Loucy (cell line): Measurements from ENCODE around the gene EIF3K.

ENCODE experiments used
- H2AFZ ChIP-seq: fragments of 200-600 bp; sonication (generic); 2 replicates; pipeline ENCODE4 v1.6.0; 2016; ENCODE audit warnings: antibody characterized with exemption, mild to moderate bottlenecking, low read length, moderate library complexity
- H3F3A ChIP-seq: fragments of 200-600 bp; 2 replicates; pipeline ENCODE4 v1.6.0; 2016; ENCODE audit warnings: antibody characterized with exemption, low read depth, mild to moderate bottlenecking
- H3K27me3 ChIP-seq: fragments of 200-600 bp; sonication (generic); 2 replicates; pipeline ENCODE4 v1.6.1; 2014; ENCODE audit warnings: low read length, mild to moderate bottlenecking; ENCODE audit not compliant: insufficient read depth, poor library complexity, severe bottlenecking
- H3K36me3 ChIP-seq: fragments of 200-600 bp; sonication (generic); 2 replicates; pipeline ENCODE4 v1.6.1; 2016; ENCODE audit warnings: low read length; ENCODE audit not compliant: insufficient read depth
- H3K4me1 ChIP-seq: fragments of 200-600 bp; sonication (generic); 2 replicates; pipeline ENCODE4 v1.5.1; 2014; ENCODE audit warnings: low read length, mild to moderate bottlenecking; ENCODE audit not compliant: insufficient read depth, poor library complexity, severe bottlenecking
- H3K4me2 ChIP-seq: fragments of 200-600 bp; sonication (generic); 2 replicates; pipeline ENCODE4 v1.6.0; 2014; ENCODE audit warnings: antibody characterized with exemption, low read length, low read depth, mild to moderate bottlenecking; ENCODE audit not compliant: poor library complexity, severe bottlenecking
- H3K4me3 ChIP-seq: fragments of 200-600 bp; sonication (generic); 2 replicates; pipeline ENCODE4 v1.5.1; 2014; ENCODE audit warnings: low read length, mild to moderate bottlenecking, mixed read lengths; ENCODE audit not compliant: poor library complexity, severe bottlenecking
- H3K79me2 ChIP-seq: fragments of 200-600 bp; sonication (generic); 2 replicates; pipeline ENCODE4 v1.6.1; 2014; ENCODE audit warnings: low read length; ENCODE audit not compliant: insufficient read depth
- H3K9ac ChIP-seq: fragments of 200-600 bp; sonication (generic); 2 replicates; pipeline ENCODE4 v1.6.0; 2014; ENCODE audit warnings: mild to moderate bottlenecking, low read depth, low read length, moderate library complexity; ENCODE audit not compliant: poor library complexity, severe bottlenecking
- H3K9me2 ChIP-seq: fragments of 200-600 bp; sonication (generic); replicated peaks from 2 replicates; pipeline ENCODE4 v1.6.1; 2016; ENCODE audit warnings: low read depth, low read length, mixed read lengths
- H3K9me3 ChIP-seq: fragments of 200-600 bp; sonication (generic); 2 replicates; pipeline ENCODE4 v1.6.1; 2014; ENCODE audit warnings: mild to moderate bottlenecking, antibody characterized with exemption, low read length, low read depth; ENCODE audit not compliant: insufficient read depth
- H4K20me1 ChIP-seq: fragments of 200-600 bp; sonication (generic); 2 replicates; pipeline ENCODE4 v1.6.0; 2014; ENCODE audit warnings: antibody characterized with exemption, low read length, mild to moderate bottlenecking; ENCODE audit not compliant: insufficient read depth, poor library complexity, severe bottlenecking
- EZH2phosphoT487 ChIP-seq: fragments of 200-600 bp; IDR thresholded peaks from 2 replicates; pipeline ENCODE4 v1.6.1; 2018; ENCODE audit warnings: antibody characterized with exemption, mild to moderate bottlenecking, moderate library complexity, borderline replicate concordance
- TF ChIP-seq, protein P1 (sequence below): fragments of 200-600 bp; sonication (generic); conservative IDR thresholded peaks from 2 replicates; pipeline ENCODE4 v1.5.1; 2014; ENCODE audit warnings: mild to moderate bottlenecking, antibody characterized with exemption, low read length

Gene EIF3K

DNA sequence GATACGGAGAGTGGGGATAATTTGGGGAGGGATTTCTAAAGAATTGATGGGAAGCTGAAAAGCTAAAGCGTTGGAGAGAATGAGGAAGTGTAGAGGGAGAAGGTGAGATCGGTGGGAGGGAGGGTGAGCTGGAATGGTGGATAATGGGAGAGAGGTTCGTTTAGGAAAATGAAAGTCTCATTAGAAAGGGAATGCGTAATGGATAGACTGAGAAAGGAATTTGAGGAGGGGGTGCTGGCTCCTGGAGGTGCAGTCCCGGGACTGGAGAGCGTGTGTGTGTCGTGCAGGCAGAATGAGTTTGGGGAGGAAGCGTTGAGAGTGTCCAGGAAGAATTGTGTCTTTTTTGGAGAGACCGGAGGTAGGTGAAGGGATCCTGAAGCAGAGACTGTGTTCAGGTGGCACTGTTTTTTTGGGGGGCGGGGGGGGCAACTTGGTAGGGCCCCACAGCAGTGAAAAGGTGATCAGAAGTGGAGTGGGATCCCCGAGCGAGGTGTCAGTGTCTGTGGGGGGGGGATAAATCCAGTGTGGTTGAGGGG lies 29.8 kb downstream of the EIF3K start:
- H3F3A ChIP-seq: no peaks in the 10 kb centered on the region
- TF ChIP-seq, protein P1, sequence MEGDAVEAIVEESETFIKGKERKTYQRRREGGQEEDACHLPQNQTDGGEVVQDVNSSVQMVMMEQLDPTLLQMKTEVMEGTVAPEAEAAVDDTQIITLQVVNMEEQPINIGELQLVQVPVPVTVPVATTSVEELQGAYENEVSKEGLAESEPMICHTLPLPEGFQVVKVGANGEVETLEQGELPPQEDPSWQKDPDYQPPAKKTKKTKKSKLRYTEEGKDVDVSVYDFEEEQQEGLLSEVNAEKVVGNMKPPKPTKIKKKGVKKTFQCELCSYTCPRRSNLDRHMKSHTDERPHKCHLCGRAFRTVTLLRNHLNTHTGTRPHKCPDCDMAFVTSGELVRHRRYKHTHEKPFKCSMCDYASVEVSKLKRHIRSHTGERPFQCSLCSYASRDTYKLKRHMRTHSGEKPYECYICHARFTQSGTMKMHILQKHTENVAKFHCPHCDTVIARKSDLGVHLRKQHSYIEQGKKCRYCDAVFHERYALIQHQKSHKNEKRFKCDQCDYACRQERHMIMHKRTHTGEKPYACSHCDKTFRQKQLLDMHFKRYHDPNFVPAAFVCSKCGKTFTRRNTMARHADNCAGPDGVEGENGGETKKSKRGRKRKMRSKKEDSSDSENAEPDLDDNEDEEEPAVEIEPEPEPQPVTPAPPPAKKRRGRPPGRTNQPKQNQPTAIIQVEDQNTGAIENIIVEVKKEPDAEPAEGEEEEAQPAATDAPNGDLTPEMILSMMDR: no peak
- TF ChIP-seq EZH2phosphoT487: no peak
- peaks cover 47% of the 10 kb centered on the region for H3K4me1 ChIP-seq
- H3K9ac ChIP-seq: peak overlapping the region; percentile 93
- peaks cover 54% of the 10 kb centered on the region for H4K20me1 ChIP-seq
- no peak overlapping the region for H2AFZ ChIP-seq
- peak overlapping the region; percentile 90 for H3K4me3 ChIP-seq
- peak overlapping the region; percentile 98 for H3K4me2 ChIP-seq
- no peaks in the 10 kb centered on the region for H3K9me2 ChIP-seq
- H3K36me3 ChIP-seq: no peaks in the 10 kb centered on the region
- H3K9me3 ChIP-seq: no peaks in the 10 kb centered on the region
- peaks cover 7% of the 10 kb centered on the region for H3K27me3 ChIP-seq
- H3K79me2 ChIP-seq: peaks cover 64% of the 10 kb centered on the region

DNA sequence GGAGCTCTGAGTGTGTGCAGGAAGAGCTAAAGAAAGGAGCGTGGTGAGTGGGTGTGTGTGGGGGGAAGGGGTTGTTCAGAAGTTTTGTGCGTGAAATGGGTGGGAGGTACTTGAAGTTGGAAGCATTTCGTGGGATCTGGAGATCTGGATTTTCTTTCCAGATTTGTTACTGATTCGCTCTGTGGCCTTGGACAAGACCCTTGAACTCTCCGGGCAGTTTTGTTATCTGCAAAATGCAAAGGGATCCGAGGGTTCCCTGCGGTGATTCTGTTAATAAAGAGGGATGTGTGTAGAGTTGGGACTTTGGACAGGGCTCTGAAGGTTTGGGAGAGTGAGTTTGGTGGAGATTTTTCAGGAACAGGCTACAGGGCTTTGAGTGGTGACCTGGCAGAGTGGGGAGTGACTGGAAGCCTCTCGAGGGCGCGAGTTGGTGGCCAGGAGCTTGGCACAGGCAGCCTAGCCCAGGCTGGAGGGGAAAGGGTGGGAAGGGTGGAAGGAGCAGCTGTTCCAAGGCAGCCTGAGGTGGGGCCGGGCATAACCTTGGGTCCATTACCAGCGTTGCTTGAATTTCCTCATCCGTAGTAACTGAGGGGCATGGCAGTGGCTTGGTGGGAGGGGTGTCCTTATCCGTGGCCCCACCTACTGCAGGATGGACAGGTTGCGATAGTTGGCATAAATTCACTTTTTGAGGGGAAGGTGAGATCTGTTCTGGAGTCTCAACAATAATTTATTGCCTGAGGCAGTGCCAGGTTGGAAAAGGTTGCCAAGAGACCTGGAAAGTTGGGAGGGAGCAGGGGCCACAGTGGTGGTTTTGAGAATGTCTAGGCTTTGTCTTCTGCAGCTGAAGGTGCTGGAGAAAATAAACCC lies 30.6 kb downstream of the EIF3K start:
- Histone ChIP-seq H3K9me3 (no peaks in the 10 kb centered on the region), H4K20me1 (peaks cover 61% of the 10 kb centered on the region), H3F3A (no peaks in the 10 kb centered on the region), H3K27me3 (peaks cover 7% of the 10 kb centered on the region), H3K9me2 (no peaks in the 10 kb centered on the region), H3K4me2 (peak overlapping the region; percentile 98), H2AFZ (no peak overlapping the region), H3K36me3 (no peaks in the 10 kb centered on the region), H3K9ac (peak overlapping the region; percentile 93), H3K79me2 (peaks cover 71% of the 10 kb centered on the region), H3K4me3 (peak overlapping the region; percentile 90), H3K4me1 (peaks cover 53% of the 10 kb centered on the region)
- TF ChIP-seq EZH2phosphoT487: no peak
- TF ChIP-seq, protein P1: no peak

DNA sequence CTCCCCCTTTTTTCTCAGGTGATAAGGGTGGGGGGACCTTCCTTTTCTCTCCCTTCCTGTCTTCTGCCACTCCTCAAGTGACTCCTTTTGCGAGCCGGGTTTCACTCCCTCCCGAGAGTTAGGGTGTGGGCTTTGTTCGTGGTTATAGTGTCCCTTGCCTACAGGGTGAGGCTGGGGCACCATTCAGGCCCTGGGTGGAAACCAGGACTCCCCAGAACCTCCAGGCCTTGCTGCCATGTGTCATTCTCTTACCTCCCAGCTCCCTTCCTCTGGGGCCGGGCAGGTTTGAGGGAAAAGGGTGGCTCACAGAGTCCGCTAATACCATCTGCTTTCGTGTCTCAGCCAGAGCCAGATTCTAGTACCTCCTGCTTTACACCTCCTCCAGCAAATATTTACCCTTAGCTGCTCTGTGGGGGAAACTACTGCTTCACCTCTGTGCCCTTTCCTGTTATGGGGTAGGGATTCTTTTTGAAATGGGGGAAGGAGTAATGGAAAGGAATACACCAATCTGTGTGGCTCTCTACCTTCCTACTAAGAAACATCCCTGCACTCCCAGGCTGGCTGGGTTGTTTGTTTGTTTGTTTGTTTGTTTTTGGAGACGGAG lies 31.3 kb downstream of the EIF3K start:
- Histone ChIP-seq H4K20me1 (peaks cover 69% of the 10 kb centered on the region), H3K9ac (peak overlapping the region; percentile 93), H2AFZ (no peak overlapping the region)

More for the DNA sequence above, 31.3 kb downstream of the EIF3K start:
- Histone ChIP-seq H3K4me2 (peak overlapping the region; percentile 98), H3K9me3 (no peaks in the 10 kb centered on the region), H3K9me2 (no peaks in the 10 kb centered on the region), H3K36me3 (no peaks in the 10 kb centered on the region), H3K27me3 (peaks cover 7% of the 10 kb centered on the region), H3F3A (peaks cover 3% of the 10 kb centered on the region; the same call in 1 of the 2 replicates), H3K4me1 (peaks cover 61% of the 10 kb centered on the region), H3K4me3 (peak overlapping the region; percentile 90), H3K79me2 (peaks cover 78% of the 10 kb centered on the region)
- no peak for TF ChIP-seq EZH2phosphoT487
- TF ChIP-seq, protein P1: no peak
